ENCODE measurements around the gene CPEB4. TPM values are rescaled to one million over a fixed set of nuclear protein-coding genes. Genes with fewer than 3 reads are reported as not detected.

Gene CPEB4
- total and polyA plus RNA-seq, 2 experiments from 2014 or later: 5.9 to 10.2 TPM

- TF ChIP-seq CTCF (conservative IDR thresholded peaks at IDR 0.05; ENCODE audit: low read depth in 2 of 2) (no peak), EZH2phosphoT487 (IDR thresholded peaks at IDR 0.05; ENCODE audit: unreplicated experiment) (no peak), ZNF331 (CRISPR knock-in tag; IDR thresholded peaks at IDR 0.05; ENCODE audit: low read depth) (no peak), ZNF462 (CRISPR knock-in tag; IDR thresholded peaks at IDR 0.05) (no peak)
Measured at GRCh38 chr5:173895401-173896165, 7.4 kb downstream of the CPEB4 start (continued).

- DNase-seq (ENCODE audit: low spot score) (no peak), ATAC-seq (no peak)
- H3K79me2 ChIP-seq (replicated peaks; ENCODE audit: insufficient read depth): peaks cover 32% of the 10 kb centered on the region
- no peak overlapping the region for H3K4me3 Mint-ChIP-seq
- no peak for TF ChIP-seq EZH2phosphoT487 (IDR thresholded peaks at IDR 0.05; ENCODE audit: unreplicated experiment)
- no peak for TF ChIP-seq CREB1 (CRISPR knock-in tag; IDR thresholded peaks at IDR 0.05; ENCODE audit: low read depth)
- no peak overlapping the region for H3K27ac ChIP-seq (ENCODE audit: low read depth)
- H3K4me3 ChIP-seq: no peak overlapping the region
- no peaks in the 10 kb centered on the region for H3K27me3 ChIP-seq (ENCODE audit: insufficient read depth)
- H3K4me1 ChIP-seq (ENCODE audit: insufficient read depth): peaks cover 14% of the 10 kb centered on the region
- no peaks in the 10 kb centered on the region for H3F3A ChIP-seq (replicated peaks; ENCODE audit: low read depth)
- H2AFZ ChIP-seq: no peak overlapping the region
- no peaks in the 10 kb centered on the region for H3K36me3 Mint-ChIP-seq (ENCODE audit: low read depth)
- no peaks in the 10 kb centered on the region for H4K20me1 ChIP-seq (replicated peaks; ENCODE audit: insufficient read depth)
- no peak overlapping the region for H3K27ac Mint-ChIP-seq
- no peaks in the 10 kb centered on the region for H3K9me2 ChIP-seq (ENCODE audit: insufficient read depth)
- no peaks in the 10 kb centered on the region for H3K9me3 Mint-ChIP-seq
- H3K36me3 ChIP-seq (ENCODE audit: insufficient read depth): no peaks in the 10 kb centered on the region
- H3K4me2 ChIP-seq: no peak overlapping the region
- peaks cover 24% of the 10 kb centered on the region for H3K4me1 Mint-ChIP-seq
- no peaks in the 10 kb centered on the region for H3K27me3 Mint-ChIP-seq (ENCODE audit: insufficient read depth, low read depth, poor library complexity)
Measured at GRCh38 chr5:173896631-173897030, 8.5 kb downstream of the CPEB4 start.
